ENCODE measurements around the gene TBPL2.
"Not testable (repeated sequence)": the region's sequence is repeated elsewhere in the genome, so short reads cannot be mapped to it uniquely, and the experiment has no call there.

The TBPL2 gene

DNA sequence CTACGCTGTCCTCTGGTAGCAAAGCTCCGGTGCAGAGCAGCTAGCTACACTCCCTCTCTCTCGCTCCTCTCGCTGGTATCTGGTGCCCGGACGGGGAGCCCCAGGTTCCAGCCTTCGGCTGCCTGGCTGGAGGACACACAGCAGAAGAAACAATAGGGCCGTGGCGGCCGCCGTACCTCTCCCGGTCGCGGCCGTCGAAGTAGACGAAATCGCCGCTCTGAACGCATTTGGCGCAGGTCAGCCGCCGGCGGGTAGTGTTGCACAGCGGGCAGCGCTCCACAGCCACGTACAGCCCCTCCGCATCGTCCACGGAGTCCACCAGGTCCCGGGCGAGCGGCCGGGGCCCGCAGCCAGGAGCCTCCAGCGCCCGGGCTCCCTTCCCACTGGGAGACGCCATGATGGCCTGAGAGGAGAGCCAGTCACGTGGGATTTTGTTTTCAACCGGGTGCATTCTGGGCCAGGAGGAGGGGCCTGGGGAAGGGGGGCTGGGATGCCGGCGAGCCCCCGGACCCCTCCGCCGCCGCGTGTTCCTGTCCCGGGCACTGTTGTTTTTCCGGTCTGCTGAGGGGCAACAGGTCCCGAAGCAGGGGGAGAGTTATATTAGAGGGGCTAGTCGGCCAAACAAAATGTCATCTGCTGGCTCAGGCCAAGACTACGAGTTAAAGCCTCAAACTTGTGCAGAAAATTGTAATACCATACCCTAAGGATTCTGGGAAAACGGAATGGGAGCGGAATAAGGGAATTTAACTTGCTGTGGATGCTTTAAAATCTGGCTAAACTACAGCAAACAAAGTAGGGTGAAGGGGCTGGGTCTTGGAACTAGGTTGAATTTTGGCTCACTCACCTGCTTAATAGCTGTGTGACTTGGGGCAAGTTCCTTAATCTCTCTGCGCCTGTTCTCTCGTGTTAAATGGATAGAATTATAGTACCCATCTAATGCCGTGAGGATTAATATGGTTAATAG, 28.7 kb downstream of the TBPL2 start, which contains the start of gene ATG14:
ATG14 (minus strand) TSS at position 405 of the 964 bp plus-strand sequence; CDS start at position 397, 8 bp downstream.
- in situ Hi-C loops (cut with MboI; ENCODE audit: low sequenced_read_pairs), result no loop called here

DNA sequence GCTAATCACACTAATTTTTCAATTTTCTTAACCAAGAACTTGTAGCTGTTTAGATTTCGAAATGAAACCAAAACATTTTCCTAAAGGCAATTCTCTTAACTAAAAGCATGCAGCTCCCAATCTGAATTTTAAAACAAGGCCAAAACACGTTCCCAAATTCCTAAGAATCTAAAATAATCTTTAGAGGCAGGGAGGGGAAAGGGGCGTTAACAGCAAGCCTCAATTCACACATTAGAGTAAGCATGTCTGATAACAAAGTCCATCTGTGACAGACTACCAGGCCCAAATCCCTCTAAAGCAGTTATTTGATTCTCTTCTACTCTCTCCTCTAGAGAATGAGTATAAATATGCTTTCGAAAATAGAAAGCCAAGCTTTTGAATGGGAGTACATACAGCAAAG, 29.5 kb downstream of the TBPL2 start:
- in situ Hi-C loops (cut with MboI; ENCODE audit: low sequenced_read_pairs), result no loop called here

- in situ Hi-C loops (cut with MboI; ENCODE audit: low sequenced_read_pairs), result no loop called here
Measured at GRCh38 chr14:55404173-55404854, 36.1 kb downstream of the TBPL2 start.

- in situ Hi-C loops (cut with MboI; ENCODE audit: low sequenced_read_pairs), result no loop called here
Measured at GRCh38 chr14:55401751-55402150, 38.7 kb downstream of the TBPL2 start.

GRCh38 chr14:55399852-55400251, 40.6 kb downstream of the TBPL2 start:
- in situ Hi-C loops (cut with MboI; ENCODE audit: low sequenced_read_pairs), result no loop called here

- in situ Hi-C loops (cut with MboI; ENCODE audit: low sequenced_read_pairs), result no loop called here
Measured at GRCh38 chr14:55399183-55399582, 41.2 kb downstream of the TBPL2 start.

DNA sequence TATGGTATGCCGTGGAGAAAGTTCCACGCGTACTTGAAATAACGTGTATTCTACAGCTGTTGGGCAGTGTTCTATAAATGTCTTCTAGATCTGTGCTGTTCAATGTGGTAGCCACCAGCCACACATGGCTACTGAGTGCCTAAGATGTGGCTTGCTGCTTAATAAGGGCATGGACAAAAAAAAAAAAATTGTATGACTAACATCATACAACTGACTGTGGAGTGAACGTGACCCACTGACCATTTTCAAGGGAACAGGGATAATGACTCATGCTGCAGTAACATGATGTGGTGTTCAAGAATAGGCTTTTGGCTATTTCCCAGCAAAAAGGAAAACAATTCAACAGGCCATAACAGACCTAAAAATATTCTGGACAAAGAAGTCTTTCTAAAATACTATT, 41.7 kb downstream of the TBPL2 start:
- in situ Hi-C loops (cut with MboI; ENCODE audit: low sequenced_read_pairs), result no loop called here

GRCh38 chr14:55389330-55389729, 51.1 kb downstream of the TBPL2 start:
- in situ Hi-C loops (cut with MboI; ENCODE audit: low sequenced_read_pairs), result no loop called here

GRCh38 chr14:55388160-55388559, 52.3 kb downstream of the TBPL2 start:
- in situ Hi-C loops (cut with MboI; ENCODE audit: low sequenced_read_pairs), result no loop called here

GRCh38 chr14:55387121-55387520, 53.3 kb downstream of the TBPL2 start:
- in situ Hi-C loops (cut with MboI; ENCODE audit: low sequenced_read_pairs), result no loop called here

- in situ Hi-C loops (cut with MboI; ENCODE audit: low sequenced_read_pairs), result no loop called here
Measured at GRCh38 chr14:55386037-55386808, 54.2 kb downstream of the TBPL2 start.

- in situ Hi-C loops (cut with MboI; ENCODE audit: low sequenced_read_pairs), result no loop called here
Measured at GRCh38 chr14:55384536-55384935, 55.9 kb downstream of the TBPL2 start.

DNA sequence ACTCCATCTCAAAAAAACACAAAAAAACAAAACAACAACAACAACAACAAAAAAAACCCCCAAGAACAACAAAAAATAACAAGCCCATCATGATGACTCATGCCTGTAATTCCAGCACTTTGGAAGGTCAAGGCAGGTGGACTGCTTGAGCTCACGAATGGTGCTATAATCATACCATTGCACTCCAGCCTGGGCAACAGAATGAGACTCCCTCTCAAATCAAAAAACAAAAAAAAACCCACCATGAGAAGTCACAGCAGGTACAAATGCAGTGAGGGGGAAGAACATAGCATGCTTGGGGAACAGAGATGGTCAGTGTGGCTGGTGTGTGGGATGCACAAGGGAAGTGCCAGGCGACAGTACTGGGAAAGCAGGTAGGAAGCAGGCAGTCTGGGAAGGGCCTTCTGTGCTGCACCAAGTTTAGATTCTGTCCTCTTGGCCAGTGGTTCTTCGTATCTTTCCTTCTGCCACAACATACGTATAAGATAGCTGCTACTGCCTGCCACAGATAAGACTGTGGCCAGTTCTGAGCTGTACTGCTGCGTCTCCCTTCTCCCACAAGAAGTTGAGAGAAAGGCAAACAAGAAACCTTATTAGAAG, 56.8 kb downstream of the TBPL2 start:
- in situ Hi-C loops (cut with MboI; ENCODE audit: low sequenced_read_pairs), result no loop called here

GRCh38 chr14:55383056-55383466, 57.4 kb downstream of the TBPL2 start:
- in situ Hi-C loops (cut with MboI; ENCODE audit: low sequenced_read_pairs), result not testable (repeated sequence)

- in situ Hi-C loops (cut with MboI; ENCODE audit: low sequenced_read_pairs), result no loop called here
Measured at GRCh38 chr14:55382483-55382882, 57.9 kb downstream of the TBPL2 start.

DNA sequence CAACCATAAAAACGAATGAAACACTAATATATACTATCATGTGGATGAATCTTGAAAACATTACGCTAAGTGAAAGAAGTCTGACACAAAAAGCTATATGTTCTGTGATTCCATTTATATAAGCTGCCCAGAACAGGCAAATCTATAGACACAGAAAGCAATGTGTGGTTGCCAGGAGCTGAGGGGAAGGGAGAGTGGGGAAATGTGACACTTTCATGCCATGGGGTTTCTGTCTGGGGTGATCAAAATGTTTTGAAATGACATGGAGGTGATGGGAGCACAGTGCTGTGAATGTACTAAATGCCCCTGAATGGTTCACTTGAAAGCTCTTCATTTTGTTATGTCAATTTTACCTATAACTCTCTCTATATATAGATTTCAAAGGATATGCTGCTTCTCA, 58.9 kb downstream of the TBPL2 start:
- in situ Hi-C loops (cut with MboI; ENCODE audit: low sequenced_read_pairs), result no loop called here

DNA sequence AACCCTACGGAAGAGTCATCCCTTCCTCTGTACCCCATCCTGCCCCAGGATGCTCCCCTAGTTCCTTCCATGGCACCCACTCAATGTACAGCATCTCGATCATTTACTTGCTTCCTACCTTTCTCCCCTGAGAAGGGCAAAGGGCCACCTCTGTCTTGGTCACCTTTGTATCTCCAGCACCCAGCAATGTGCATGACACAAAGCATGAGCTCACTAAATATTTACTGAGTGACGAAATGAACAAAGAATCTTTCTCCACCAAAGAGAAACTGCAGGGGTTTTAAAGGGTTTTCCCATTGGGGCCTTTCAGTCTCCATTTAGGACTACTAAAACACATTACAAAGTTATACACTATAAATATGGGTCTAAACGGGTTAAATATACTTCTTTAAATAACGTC, 59.4 kb downstream of the TBPL2 start:
- in situ Hi-C loops (cut with MboI; ENCODE audit: low sequenced_read_pairs), result no loop called here

- in situ Hi-C loops (cut with MboI; ENCODE audit: low sequenced_read_pairs), result no loop called here
Measured at GRCh38 chr14:55377236-55377635, 63.2 kb downstream of the TBPL2 start.

DNA sequence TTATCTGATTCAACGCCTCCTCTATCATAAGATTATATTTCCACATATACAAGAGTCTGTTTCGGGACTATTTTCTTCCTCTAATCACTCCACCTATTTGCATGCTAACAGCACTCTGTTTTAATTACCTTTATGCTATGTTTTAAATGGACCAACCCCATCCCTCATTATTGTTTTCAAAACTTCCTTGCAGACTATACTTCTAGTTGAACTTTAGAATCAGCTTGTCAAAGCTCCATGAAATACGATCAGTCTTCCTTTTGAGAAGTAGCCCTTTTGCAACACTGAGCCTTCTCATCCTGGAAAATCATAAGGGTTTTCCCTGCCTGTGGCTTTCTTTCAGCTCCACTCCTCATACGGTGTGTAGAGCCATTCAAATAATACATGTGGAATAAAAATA, 65.6 kb downstream of the TBPL2 start:
- in situ Hi-C loops (cut with MboI; ENCODE audit: low sequenced_read_pairs), result no loop called here

DNA sequence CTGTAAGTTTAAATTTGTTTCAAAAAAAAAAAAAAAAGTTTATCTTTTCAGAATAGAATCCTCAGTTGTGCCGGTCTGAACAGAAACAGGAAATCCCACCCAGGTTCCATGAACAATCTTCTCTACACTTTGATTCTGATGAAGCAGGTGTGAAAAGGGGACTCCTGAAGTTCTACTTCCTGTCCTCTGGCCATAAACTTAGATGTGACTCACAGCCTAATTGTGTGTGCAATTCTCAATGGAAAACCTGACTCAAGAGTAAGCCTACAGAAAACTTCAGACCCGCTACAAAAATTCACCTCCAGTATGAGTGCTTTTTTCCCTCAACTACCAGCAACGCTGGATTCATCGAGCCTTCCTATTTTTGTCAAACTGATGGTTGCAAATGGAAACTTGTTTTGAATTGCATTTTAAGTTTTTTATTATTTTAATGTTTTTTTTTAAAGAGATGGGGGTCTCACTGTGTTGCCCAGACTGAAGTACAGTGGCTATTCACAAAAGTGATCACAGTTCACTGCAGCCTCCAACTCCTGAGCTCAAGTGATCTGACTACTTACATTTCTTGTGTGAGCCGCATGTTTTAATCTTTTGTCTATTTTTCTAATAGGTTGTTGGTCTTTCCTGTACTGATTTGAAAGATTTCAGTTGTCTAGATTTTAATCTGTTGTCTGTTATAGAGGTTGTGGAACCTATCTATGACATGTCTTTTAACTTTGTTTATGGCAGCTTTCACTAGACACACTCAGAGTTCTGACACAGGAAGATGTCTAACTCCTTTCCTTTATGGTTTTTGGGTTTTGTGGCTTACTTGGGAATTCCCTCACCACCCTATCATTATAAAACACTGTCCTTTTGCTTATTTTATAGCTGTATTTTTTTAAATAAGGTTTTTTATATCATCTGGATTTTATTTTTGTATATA, 66.4 kb downstream of the TBPL2 start:
- in situ Hi-C loops (cut with MboI; ENCODE audit: low sequenced_read_pairs), result no loop called here
